Frontal cortex (tissue), 4 donors: ENCODE measurements around the gene ALG13. TPM values are rescaled to one million over a fixed set of nuclear protein-coding genes. Genes with fewer than 3 reads are reported as not detected.
"Not testable (repeated sequence)": the region's sequence is repeated elsewhere in the genome, so short reads cannot be mapped to it uniquely, and the experiment has no call there.

Experiments
- DNase-seq, 2 donors: peaks; one replicate each; pipeline ENCODE4 v3.0.0; 2012; ENCODE audit warnings: low spot score in 2 of 2
- FAIRE-seq: peaks from 2 replicates; lab custom pipeline; 2012; peaks lifted over from hg19 to GRCh38; lab: Jason Lieb, UNC
- small RNA-seq: library from RNA; depleted of rRNA; stranded (forward); fragments of <200 nt; gene quantifications from one replicate; pipeline ENCODE3, GENCODE V24; 2014
- total RNA-seq: library from RNA; depleted of rRNA; stranded (reverse); fragments of >200 nt; gene quantifications from one replicate; pipeline ENCODE4 v1.2.3, GENCODE V29; 2014
- donor health status: control.
- donor health status: control.
- donor health status: control.

Gene ALG13
- total RNA-seq, 1 donor from 2014 or later = 36.3 TPM

- DNase-seq (no peak), FAIRE-seq (no peak)
Observed at GRCh38 chrX:111743316-111743715, 62.3 kb downstream of the ALG13 start.

DNA sequence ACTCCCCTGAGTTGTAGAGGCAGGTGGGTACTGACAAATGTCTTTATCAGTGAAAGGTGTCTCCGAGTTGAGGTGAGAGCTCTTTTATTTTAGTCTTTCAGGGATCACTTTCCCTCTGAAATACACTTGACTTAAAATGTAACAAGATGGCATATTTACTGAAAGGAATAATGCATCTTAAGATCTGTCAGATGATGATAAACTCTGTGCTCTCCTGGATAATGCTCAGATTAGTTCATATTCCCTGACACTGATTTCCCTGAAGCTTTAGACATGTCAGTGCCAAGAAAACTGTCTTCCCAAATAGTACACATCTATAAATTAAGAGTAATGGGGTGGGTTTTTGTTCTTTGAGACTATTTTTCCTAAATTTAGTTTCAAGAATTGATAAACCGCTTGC lies 75.5 kb downstream of the ALG13 start:
- DNase-seq (no peak), FAIRE-seq (no peak)

GRCh38 chrX:111759686-111760085 lies 78.7 kb downstream of the ALG13 start:
- FAIRE-seq (no peak), DNase-seq (no peak)

DNA sequence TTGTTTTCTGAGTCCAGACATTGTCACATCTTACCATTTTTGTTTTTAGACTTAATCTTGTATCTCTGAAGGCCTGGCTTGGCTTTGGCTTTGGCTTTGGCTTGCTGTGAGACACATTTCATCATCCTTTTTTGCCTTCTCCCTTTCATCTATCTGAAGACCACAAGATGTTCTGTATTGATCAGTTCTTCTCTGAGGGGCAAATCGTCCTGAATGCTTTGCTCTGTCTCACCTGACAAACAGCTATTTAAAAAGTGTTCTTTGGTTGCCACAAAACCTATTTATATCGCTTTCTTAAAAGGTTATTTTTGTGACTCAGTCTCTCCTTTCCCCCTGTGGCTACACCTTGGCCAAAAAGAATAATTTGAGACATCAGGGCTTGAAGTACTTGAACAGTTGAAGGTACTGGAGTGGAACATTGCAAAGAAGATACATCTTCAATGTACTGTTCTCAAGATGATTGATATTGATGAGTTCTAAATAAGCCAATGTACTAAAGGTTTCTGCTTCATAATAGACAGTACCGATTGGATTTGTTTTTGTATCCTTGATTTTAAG lies 80.7 kb downstream of the ALG13 start:
- FAIRE-seq = no peak
- DNase-seq = no peak

DNA sequence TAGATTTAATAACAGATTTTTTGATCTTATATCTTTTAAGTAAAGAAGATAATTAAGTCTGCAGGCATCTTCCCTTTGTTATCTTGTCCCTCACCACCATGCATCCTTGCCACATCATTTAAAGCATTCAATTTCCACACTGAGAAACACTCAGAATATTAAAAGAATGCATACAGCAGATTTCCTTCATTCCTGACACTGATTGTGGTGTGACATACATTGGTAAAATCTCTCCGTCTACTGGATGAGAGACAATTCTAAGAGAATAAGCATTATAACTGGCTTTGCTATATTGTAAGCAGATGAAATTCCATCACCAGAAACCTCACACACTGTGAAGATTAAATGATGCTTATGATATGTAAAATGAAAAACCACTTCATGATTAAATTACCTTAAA lies 97.6 kb downstream of the ALG13 start:
- no peak for DNase-seq
- FAIRE-seq = no peak

DNA sequence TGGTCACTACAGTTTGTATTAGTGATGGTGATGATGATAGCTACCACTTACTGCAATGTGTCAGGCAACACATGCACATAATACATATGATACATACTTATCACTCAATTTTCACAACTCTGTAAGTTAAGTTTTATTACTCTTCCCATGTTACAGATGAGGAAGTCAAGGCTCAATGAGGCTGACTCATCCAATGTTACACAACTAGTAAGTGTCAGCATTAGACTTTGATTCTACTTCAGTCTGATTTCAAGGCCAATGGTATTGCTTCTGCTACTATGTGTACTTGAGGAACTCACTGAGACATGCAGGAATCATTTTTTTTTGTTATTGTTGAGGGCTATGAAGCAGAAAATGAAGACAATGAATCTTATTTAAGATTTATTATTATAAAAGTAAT lies 98.6 kb downstream of the ALG13 start:
- DNase-seq = no peak
- no peak for FAIRE-seq

GRCh38 chrX:111784667-111785066 lies 103.7 kb downstream of the ALG13 start:
- FAIRE-seq = no peak
- no peak for DNase-seq

- DNase-seq, FAIRE-seq: not testable (repeated sequence)
Observed at GRCh38 chrX:111790054-111790453, 109.1 kb downstream of the ALG13 start.

Small RNA genes within 50 kb of the gene (small RNA-seq; reads per million reads assigned to genes)
- gene RNA5SP512 = 0.08 reads per million

Other genes starting within 250 kb of the ALG13 start
- gene SERTM2, start 169.5 kb upstream of the ALG13 start, total RNA-seq = under 0.01 TPM
- gene TRPC5OS, start 195.0 kb downstream of the ALG13 start, total RNA-seq = not detected